B cell (primary cell): ENCODE measurements around the gene STPG4. TPM values are rescaled to one million over a fixed set of nuclear protein-coding genes. Genes with fewer than 3 reads are reported as not detected.

Experiments
- ATAC-seq: fragments of 200-7000 bp; cut with Tn5 transposase; one replicate; pipeline ENCODE4 v1.10.0; 2021; ENCODE audit warnings: low read depth, mild to moderate bottlenecking, moderate number of reproducible peaks, moderate library complexity
- CTCF ChIA-PET: fragments of 350-600 bp; sonication (Branson Sonifier 250); formaldehyde crosslinking; loops from one replicate; lab custom pipeline; 2021; ENCODE audit warnings: antibody characterized with exemption, inconsistent platforms; lab: Charles Lee
- POLR2A ChIA-PET: fragments of 350-600 bp; sonication (Branson Sonifier 250); formaldehyde crosslinking; loops from one replicate; lab custom pipeline; 2021; ENCODE audit warnings: antibody characterized with exemption; lab: Charles Lee
- DNase-seq: peaks from one replicate; pipeline ENCODE4 v3.0.0; 2013
- H2AFZ ChIP-seq: 2 replicates; pipeline ENCODE4 v1.6.1; 2012; ENCODE audit warnings: mild to moderate bottlenecking, low read depth, low read length; ENCODE audit not compliant: insufficient read depth, poor library complexity, severe bottlenecking
- H3K27ac ChIP-seq, 2 donors: 1 replicate in 1 of 2; 2 replicates in 1 of 2; pipeline ENCODE4 v1.5.1; 2012 to 2013; ENCODE audit warnings: low read length in 2 of 2, mild to moderate bottlenecking in 2 of 2, moderate library complexity in 1 of 2
- H3K27me3 ChIP-seq, 4 experiments: fragments of 200-600 bp in 1 of 4; sonication (generic) in 1 of 4; replicated peaks in 1 of 4; 1 replicate in 2 of 4; 2 replicates in 2 of 4; pipeline versions ENCODE4 v1.6.1 to v1.7.0; 2013 to 2016; ENCODE audit warnings: low read length in 3 of 4, mild to moderate bottlenecking in 2 of 4, mixed read lengths in 1 of 4, moderate library complexity in 1 of 4; ENCODE audit not compliant: insufficient read depth in 4 of 4, control insufficient read depth in 3 of 4; ENCODE audit errors: control extremely low read depth in 1 of 4
- H3K36me3 ChIP-seq, 2 experiments: replicated peaks in 1 of 2; 1 replicate in 1 of 2; 2 replicates in 1 of 2; pipeline versions ENCODE4 v1.6.1 to v1.7.1; 2013; ENCODE audit warnings: low read length in 1 of 2; ENCODE audit not compliant: insufficient read depth in 2 of 2, control insufficient read depth in 1 of 2; ENCODE audit errors: control extremely low read depth in 1 of 2, extremely low read depth in 1 of 2
- H3K4me1 ChIP-seq, 2 donors: fragments of 200-600 bp in 1 of 2; sonication (generic) in 1 of 2; 1 replicate in 1 of 2; 2 replicates in 1 of 2; pipeline versions ENCODE4 v1.5.1 to v1.6.1; 2013 to 2017; ENCODE audit warnings: low read length in 2 of 2; ENCODE audit not compliant: control insufficient read depth in 2 of 2, insufficient read depth in 2 of 2
- H3K4me2 ChIP-seq: replicated peaks from 2 replicates; pipeline ENCODE3; 2012; ENCODE audit warnings: mild to moderate bottlenecking, low read depth, low read length; ENCODE audit not compliant: poor library complexity, severe bottlenecking
- H3K4me3 ChIP-seq, 5 experiments: fragments of 200-600 bp in 1 of 5; sonication (generic) in 1 of 5; 1 replicate in 3 of 5; 2 replicates in 2 of 5; pipeline versions ENCODE4 v1.5.1 to v1.7.0; 2011 to 2016; ENCODE audit warnings: low read length in 4 of 5, mild to moderate bottlenecking in 4 of 5, low read depth in 2 of 5, control low read depth in 1 of 5, moderate library complexity in 1 of 5; ENCODE audit not compliant: insufficient read depth in 1 of 5; ENCODE audit errors: control extremely low read depth in 1 of 5, extremely low read depth in 1 of 5
- H3K79me2 ChIP-seq: fragments of 200-600 bp; sonication (generic); one replicate; pipeline ENCODE4 v1.6.0; 2016; ENCODE audit warnings: low read length; ENCODE audit not compliant: control insufficient read depth, insufficient read depth
- H3K9ac ChIP-seq: fragments of 200-600 bp; sonication (generic); 2 replicates; pipeline ENCODE4 v1.6.1; 2017; ENCODE audit warnings: mild to moderate bottlenecking, low read length, moderate library complexity
- H3K9me3 ChIP-seq, 3 donors: one replicate each; pipeline versions ENCODE4 v1.6.1 to v1.7.1; 2013; ENCODE audit warnings: low read length in 2 of 3; ENCODE audit not compliant: control insufficient read depth in 2 of 3, insufficient read depth in 1 of 3; ENCODE audit errors: control extremely low read depth in 1 of 3
- H4K20me1 ChIP-seq: 2 replicates; pipeline ENCODE4 v1.6.0; 2012; ENCODE audit warnings: mild to moderate bottlenecking, low read length; ENCODE audit not compliant: insufficient read depth, control insufficient read depth, poor library complexity, severe bottlenecking
- H3K27ac Mint-ChIP-seq: one replicate; pipeline ENCODE4 v1.8.0; 2021; ENCODE audit warnings: mixed read lengths
- H3K27me3 Mint-ChIP-seq: one replicate; pipeline ENCODE4 v1.8.0; 2021; ENCODE audit warnings: mixed read lengths
- H3K4me1 Mint-ChIP-seq: one replicate; pipeline ENCODE4 v1.8.0; 2021; ENCODE audit warnings: mixed read lengths
- H3K4me3 Mint-ChIP-seq: one replicate; pipeline ENCODE4 v1.8.0; 2021; ENCODE audit warnings: mixed read lengths
- H3K9me3 Mint-ChIP-seq: one replicate; pipeline ENCODE4 v1.8.0; 2022; ENCODE audit warnings: mixed read lengths; ENCODE audit not compliant: insufficient read depth
- CTCF ChIP-seq: fragments of 200-600 bp; IDR thresholded peaks from one replicate; pipeline ENCODE4 v1.8.0; 2022; ENCODE audit warnings: antibody characterized with exemption, mild to moderate bottlenecking
- EZH2 ChIP-seq: IDR thresholded peaks from 2 replicates; pipeline ENCODE4 v1.6.1; 2012; ENCODE audit warnings: borderline replicate concordance, low read depth, mild to moderate bottlenecking, moderate library complexity, low read length; ENCODE audit not compliant: insufficient read depth, poor library complexity, severe bottlenecking
- WGBS: methylation state at CpG from one replicate; pipeline ENCODE4 v1.1.5; 2013; ENCODE audit warnings: missing lambda C conversion rate; ENCODE audit not compliant: insufficient coverage; 5-methylcytosine and 5-hydroxymethylcytosine counted together
- intact Hi-C: fragments of 100-400 bp; cut with micrococcal nuclease; formaldehyde crosslinking; loops from one replicate; pipeline ENCODE4 v1.10.0; 2022
- polyA plus RNA-seq: library from polyadenylated mRNA; depleted of rRNA; stranded (reverse); fragments of >200 nt; gene quantifications from 2 replicates; pipeline ENCODE4 v1.2.3, GENCODE V29; 2012
- total RNA-seq, 2 donors: library from RNA; stranded (reverse); fragments of 120-200 nt in 1 of 2; gene quantifications; 1 replicate in 1 of 2; 2 replicates in 1 of 2; pipeline versions ENCODE4 v1.2.3 to v1.2.4, GENCODE V29; 2013 to 2022

Gene STPG4
- total and polyA plus RNA-seq, 2 donors (not counting 1 experiment from before 2014, with no cell fraction given) = 0.31 to 0.79 TPM

- no peaks in the 10 kb centered on the region for H3K79me2 ChIP-seq
- H3K4me1 Mint-ChIP-seq = no peaks in the 10 kb centered on the region
- H2AFZ ChIP-seq = no peak overlapping the region
- H3K9ac ChIP-seq = no peak overlapping the region
- no peak for DNase-seq
- peaks cover 3% of the 10 kb centered on the region for H3K27me3 Mint-ChIP-seq
- no peak for ATAC-seq
- H3K4me2 ChIP-seq = no peak overlapping the region
- no peaks in the 10 kb centered on the region for H3K4me1 ChIP-seq
- WGBS = 96% methylated on average over 2 of the region's 2 CpGs
- H3K4me3 ChIP-seq = no peak overlapping the region
- peaks cover 0 to 8% (median 0%) of the 10 kb centered on the region in 3 donors for H3K9me3 ChIP-seq
- POLR2A ChIA-PET = no interaction called here
- H4K20me1 ChIP-seq = no peaks in the 10 kb centered on the region
- TF ChIP-seq EZH2 (no peak), CTCF (no peak)
- intact Hi-C loops = no loop called here
- no peak overlapping the region for H3K4me3 Mint-ChIP-seq
- H3K9me3 Mint-ChIP-seq = no peaks in the 10 kb centered on the region
- no peaks in the 10 kb centered on the region for H3K36me3 ChIP-seq
- CTCF ChIA-PET = no interaction called here
- H3K27ac Mint-ChIP-seq = no peak overlapping the region
- H3K27ac ChIP-seq = no peak overlapping the region
- peaks cover 0 to 3% (median 0%) of the 10 kb centered on the region in 4 experiments for H3K27me3 ChIP-seq
Observed at GRCh38 chr2:47128705-47129104, 26.4 kb downstream of the STPG4 start.

GRCh38 chr2:47127862-47128543 lies 27.1 kb downstream of the STPG4 start:
- ATAC-seq = no peak
- no peak overlapping the region for H3K4me3 ChIP-seq
- H3K9ac ChIP-seq = no peak overlapping the region
- ChIA-PET CTCF (no interaction called here), POLR2A (no interaction called here)
- no peak overlapping the region for H2AFZ ChIP-seq
- H3K79me2 ChIP-seq = no peaks in the 10 kb centered on the region
- no peak overlapping the region for H3K27ac Mint-ChIP-seq
- TF ChIP-seq CTCF (no peak), EZH2 (no peak)
- no peak for DNase-seq
- H4K20me1 ChIP-seq = no peaks in the 10 kb centered on the region
- H3K9me3 ChIP-seq = peaks cover 0 to 8% (median 0%) of the 10 kb centered on the region in 3 donors
- H3K27me3 ChIP-seq = peaks cover 0 to 3% (median 0%) of the 10 kb centered on the region in 4 experiments
- H3K27ac ChIP-seq = no peak overlapping the region
- H3K4me1 Mint-ChIP-seq = no peaks in the 10 kb centered on the region
- H3K9me3 Mint-ChIP-seq = no peaks in the 10 kb centered on the region
- H3K4me3 Mint-ChIP-seq = no peak overlapping the region
- 97% methylated on average over 6 of the region's 7 CpGs for WGBS
- H3K4me1 ChIP-seq = no peaks in the 10 kb centered on the region
- no peak overlapping the region for H3K4me2 ChIP-seq
- H3K36me3 ChIP-seq = no peaks in the 10 kb centered on the region
- peaks cover 3% of the 10 kb centered on the region for H3K27me3 Mint-ChIP-seq
- intact Hi-C loops = no loop called here
